Measurements from ENCODE around the gene TPP2.
A peak's percentile ranks its signal among the peaks of the same experiment; 100 is the strongest.

TPP2 gene

DNA sequence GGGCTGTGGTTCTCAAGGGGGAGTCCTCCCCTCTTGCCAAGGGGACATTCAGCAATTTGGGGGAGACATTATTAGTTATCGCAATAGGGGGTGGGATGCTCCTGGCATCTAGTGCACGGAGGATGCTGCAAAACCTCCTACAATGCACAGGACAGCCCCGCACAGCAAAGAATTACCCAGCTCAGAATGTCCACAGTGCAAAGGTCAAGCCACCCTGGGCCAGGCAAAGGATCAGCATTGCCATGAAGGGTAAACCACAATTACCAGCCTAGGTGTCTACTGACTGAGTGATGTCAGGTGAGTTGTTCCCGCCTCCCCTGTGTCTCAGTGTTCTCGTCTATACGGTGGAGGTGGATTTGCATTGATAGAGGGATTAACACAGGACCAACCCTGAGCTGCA lies 100.5 kb downstream of the TPP2 start:
- intact Hi-C loops (cut with DNase I; ENCODE audit: low total_unique reads): no loop called here
- no peak for TF ChIP-seq CTCF (IDR thresholded peaks at IDR 0.05)
- H3K27me3 ChIP-seq: peaks cover 0 to 11% of the 10 kb centered on the region in 2 donors
- no peak for DNase-seq
- H3K36me3 ChIP-seq: no peaks in the 10 kb centered on the region
- H3K4me3 ChIP-seq: no peak overlapping the region
- H3K9me3 ChIP-seq: peaks cover 0 to 3% (median 0%) of the 10 kb centered on the region in 3 donors
- peaks cover 0 to 14% (median 0%) of the 10 kb centered on the region in 4 donors for H3K4me1 ChIP-seq
- H3K27ac ChIP-seq: no peak overlapping the region

GRCh38 chr13:102697929-102698648 lies 101.3 kb downstream of the TPP2 start:
- no peak overlapping the region for H3K27ac ChIP-seq
- H3K9me3 ChIP-seq: peaks cover 0 to 3% (median 0%) of the 10 kb centered on the region in 3 donors
- intact Hi-C loops (cut with DNase I; ENCODE audit: low total_unique reads): no loop called here
- no peak overlapping the region for H3K4me3 ChIP-seq
- peaks cover 0 to 14% (median 0%) of the 10 kb centered on the region in 4 donors for H3K4me1 ChIP-seq
- TF ChIP-seq CTCF (IDR thresholded peaks at IDR 0.05): no peak
- no peak for DNase-seq
- H3K36me3 ChIP-seq: no peaks in the 10 kb centered on the region
- peaks cover 0 to 4% of the 10 kb centered on the region in 2 donors for H3K27me3 ChIP-seq

- no peaks in the 10 kb centered on the region for H3K36me3 ChIP-seq
- H3K27me3 ChIP-seq: no peaks in the 10 kb centered on the region
- no peak for DNase-seq
- intact Hi-C loops (cut with DNase I; ENCODE audit: low total_unique reads): no loop called here
- H3K4me3 ChIP-seq: no peak overlapping the region
- no peak for TF ChIP-seq CTCF (IDR thresholded peaks at IDR 0.05)
- H3K9me3 ChIP-seq: peaks cover 0 to 3% (median 0%) of the 10 kb centered on the region in 3 donors
- H3K27ac ChIP-seq: no peak overlapping the region
- peaks cover 0 to 14% (median 0%) of the 10 kb centered on the region in 4 donors for H3K4me1 ChIP-seq
Measured at GRCh38 chr13:102698649-102698980, 101.8 kb downstream of the TPP2 start.

- no peak for TF ChIP-seq CTCF (IDR thresholded peaks at IDR 0.05)
- Histone ChIP-seq H3K27me3 (no peaks in the 10 kb centered on the region), H3K27ac (no peak overlapping the region), H3K36me3 (no peaks in the 10 kb centered on the region), H3K4me1 (peaks cover 0 to 14% (median 0%) of the 10 kb centered on the region in 4 donors), H3K9me3 (peaks cover 0 to 3% (median 0%) of the 10 kb centered on the region in 3 donors), H3K4me3 (no peak overlapping the region)
- no peak for DNase-seq
- intact Hi-C loops (cut with DNase I; ENCODE audit: low total_unique reads): no loop called here
Measured at GRCh38 chr13:102699504-102699903, 102.7 kb downstream of the TPP2 start.

DNA sequence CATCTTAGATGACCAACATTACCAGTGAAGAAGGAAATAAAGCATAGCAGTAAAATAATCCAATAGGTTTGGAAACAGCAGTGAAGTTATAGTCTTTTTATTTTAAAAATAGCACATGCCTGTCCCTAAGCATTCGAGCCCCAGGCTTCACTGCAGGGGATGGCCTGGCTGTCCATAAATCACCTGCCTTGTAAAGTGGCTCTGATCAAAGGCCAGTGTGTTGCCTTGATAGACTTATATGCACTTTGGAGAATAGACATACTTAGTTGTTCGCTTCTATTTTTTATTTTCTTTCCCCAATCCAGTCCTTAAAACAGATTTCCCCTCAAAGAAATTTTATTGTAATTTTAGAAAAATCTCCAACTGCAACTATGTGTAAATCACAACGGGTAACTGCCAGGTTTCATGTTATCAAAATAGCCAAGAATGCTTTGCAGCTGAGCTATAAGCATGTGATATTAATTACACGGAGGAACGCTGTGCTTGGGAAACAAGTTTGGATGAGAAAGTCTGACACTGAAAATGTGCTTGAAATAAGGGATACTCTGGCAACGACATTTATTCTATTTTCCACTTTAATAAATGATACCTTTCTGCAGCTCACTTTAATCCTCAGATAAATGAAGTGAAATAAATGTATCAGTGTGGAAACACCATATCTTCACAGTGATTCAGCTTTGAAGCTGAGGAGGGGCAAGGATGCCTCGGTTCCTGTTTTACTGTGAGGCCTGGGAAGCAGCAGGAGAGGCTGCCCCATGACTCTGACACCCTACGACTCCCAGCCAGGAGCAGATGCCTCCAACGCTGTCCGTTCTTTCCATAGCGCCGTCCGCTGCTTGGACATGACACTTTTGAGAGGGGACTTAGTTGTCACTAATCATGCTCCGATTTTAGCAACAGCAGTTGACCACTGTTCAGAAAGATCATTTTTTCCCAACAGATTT lies 103.6 kb downstream of the TPP2 start:
- TF ChIP-seq CTCF (IDR thresholded peaks at IDR 0.05): no peak
- intact Hi-C loops (cut with DNase I; ENCODE audit: low total_unique reads): no loop called here
- Histone ChIP-seq H3K4me3 (no peak overlapping the region), H3K4me1 (peaks cover 0 to 14% (median 0%) of the 10 kb centered on the region in 4 donors), H3K9me3 (peaks cover 0 to 3% (median 0%) of the 10 kb centered on the region in 3 donors), H3K27me3 (no peaks in the 10 kb centered on the region), H3K27ac (no peak overlapping the region), H3K36me3 (no peaks in the 10 kb centered on the region)
- DNase-seq: peak in 1 of 2 donors; percentile 31
